K562 (cell line): Measurements from ENCODE around the gene SLC1A7. TPM values are rescaled to one million over a fixed set of nuclear protein-coding genes. Genes with fewer than 3 reads are reported as not detected.

Experiments used
- BCOR ChIP-seq: fragments of 450-650 bp; IDR thresholded peaks from 2 replicates; pipeline ENCODE4 v1.6.1; 2016
- CBFA2T2 ChIP-seq: fragments of 450-650 bp; conservative IDR thresholded peaks from 2 replicates; pipeline ENCODE4 v1.6.1; 2017; ENCODE audit warnings: mild to moderate bottlenecking
- CXXC5 ChIP-seq: fragments of 250-450 bp; sonication (Bioruptor Pico); IDR thresholded peaks from 2 replicates; pipeline ENCODE4 v1.8.0; 2022; ENCODE audit warnings: inconsistent platforms, mild to moderate bottlenecking, moderate library complexity
- E2F1 ChIP-seq: sonication (generic); formaldehyde crosslinking; IDR thresholded peaks from 2 replicates; pipeline ENCODE4 v1.8.1; 2023; ENCODE audit warnings: mild to moderate bottlenecking, missing genetic modification reagents, moderate library complexity
- E2F6 ChIP-seq, 2 experiments: IDR thresholded peaks; 2 replicates each; pipeline ENCODE4 v1.6.1; 2011; ENCODE audit warnings: borderline replicate concordance in 1 of 2, control low read depth in 1 of 2, low read depth in 1 of 2, low read length in 1 of 2, mild to moderate bottlenecking in 1 of 2, mixed read lengths in 1 of 2, moderate library complexity in 1 of 2; ENCODE audit not compliant: insufficient read depth in 1 of 2, insufficient read length in 1 of 2, poor library complexity in 1 of 2, severe bottlenecking in 1 of 2; ENCODE audit errors: extremely low read depth in 1 of 2
- FIP1L1 ChIP-seq: fragments of 200-400 bp; formaldehyde crosslinking; IDR thresholded peaks from 2 replicates; pipeline ENCODE4 v1.6.1; 2018; ENCODE audit warnings: mild to moderate bottlenecking, low read depth, low read length; ENCODE audit not compliant: poor library complexity, severe bottlenecking
- GTF2A2 ChIP-seq: IDR thresholded peaks from 2 replicates; pipeline ENCODE4 v1.6.1; 2016; ENCODE audit warnings: mild to moderate bottlenecking, missing genetic modification characterization, missing compliant biosample characterization
- KLF6 ChIP-seq: fragments of 250-450 bp; sonication (Bioruptor Pico); IDR thresholded peaks from 2 replicates; pipeline ENCODE4 v1.4.0; 2020; ENCODE audit warnings: mild to moderate bottlenecking, moderate library complexity, borderline replicate concordance
- MYC ChIP-seq, 2 experiments: fragments of 250-450 bp in 1 of 2; sonication (Bioruptor Pico) in 1 of 2; IDR thresholded peaks; 2 replicates each; pipeline versions ENCODE4 v1.5.1 to v1.6.1; 2012 to 2021; ENCODE audit warnings: low read depth in 2 of 2, borderline replicate concordance in 1 of 2, improper control_type of control experiment in 1 of 2, low read length in 1 of 2, mild to moderate bottlenecking in 1 of 2, moderate library complexity in 1 of 2
- NR2C1 ChIP-seq, 2 experiments: fragments of 450-650 bp; IDR thresholded peaks; 2 replicates each; pipeline ENCODE4 v1.6.1; 2017; ENCODE audit warnings: mild to moderate bottlenecking in 2 of 2, antibody characterized with exemption in 1 of 2, inconsistent platforms in 1 of 2, missing compliant biosample characterization in 1 of 2, missing genetic modification characterization in 1 of 2
- PTTG1 ChIP-seq: fragments of 450-650 bp; IDR thresholded peaks from 2 replicates; pipeline ENCODE4 v1.6.1; 2016; ENCODE audit warnings: low read depth, mild to moderate bottlenecking, missing genetic modification characterization, missing compliant biosample characterization
- RB1 ChIP-seq: fragments of 450-650 bp; IDR thresholded peaks from 2 replicates; pipeline ENCODE4 v1.6.1; 2017; ENCODE audit warnings: low read depth, mild to moderate bottlenecking
- RCOR1 ChIP-seq, 2 experiments: IDR thresholded peaks; 2 replicates each; pipeline ENCODE4 v1.6.1; 2012; ENCODE audit warnings: low read depth in 2 of 2, low read length in 2 of 2, borderline replicate concordance in 1 of 2, improper control_type of control experiment in 1 of 2
- RHOXF2B ChIP-seq: fragments of 250-450 bp; sonication (Bioruptor Pico); conservative IDR thresholded peaks from 2 replicates; pipeline ENCODE4 v1.5.1; 2021
- SRSF3 ChIP-seq: fragments of 200-400 bp; formaldehyde crosslinking; IDR thresholded peaks from 2 replicates; pipeline ENCODE4 v1.6.1; 2016; ENCODE audit warnings: mild to moderate bottlenecking, low read length, moderate library complexity; ENCODE audit not compliant: insufficient read depth
- TFE3 ChIP-seq: fragments of 450-650 bp; formaldehyde crosslinking; IDR thresholded peaks from 2 replicates; pipeline ENCODE4 v1.4.0; 2020; ENCODE audit warnings: mild to moderate bottlenecking, mixed read lengths
- TOE1 ChIP-seq, 2 experiments: fragments of 450-650 bp in 1 of 2; sonication (generic) in 1 of 2; formaldehyde crosslinking in 1 of 2; IDR thresholded peaks; 2 replicates each; pipeline versions ENCODE4 v1.7.1 to v1.8.0; 2016 to 2022; ENCODE audit warnings: borderline replicate concordance in 2 of 2, mild to moderate bottlenecking in 2 of 2, antibody characterized with exemption in 1 of 2, inconsistent platforms in 1 of 2, low read depth in 1 of 2, missing genetic modification reagents in 1 of 2, moderate library complexity in 1 of 2
- USF1 ChIP-seq: sonication (generic); formaldehyde crosslinking; IDR thresholded peaks from 2 replicates; pipeline ENCODE4 v1.9.0; 2022; ENCODE audit warnings: mild to moderate bottlenecking, missing genetic modification reagents
- YBX1 ChIP-seq: fragments of 450-650 bp; IDR thresholded peaks from 2 replicates; pipeline ENCODE4 v1.7.1; 2016; ENCODE audit warnings: mild to moderate bottlenecking
- ZBTB7A ChIP-seq: IDR thresholded peaks from 2 replicates; pipeline ENCODE4 v1.6.1; 2011; ENCODE audit warnings: low read depth, mild to moderate bottlenecking, low read length, moderate library complexity, borderline replicate concordance; ENCODE audit not compliant: control insufficient read depth
- ZNF75A ChIP-seq: fragments of 450-650 bp; formaldehyde crosslinking; IDR thresholded peaks from 2 replicates; pipeline ENCODE4 v1.4.0; 2020; ENCODE audit warnings: mild to moderate bottlenecking
- polyA plus RNA-seq, 8 experiments: library from polyadenylated mRNA; depleted of rRNA in 4 of 8; stranded (reverse) in 5 of 8; unstranded in 3 of 8; fragments of >200 nt; fragmentation: Nextera tagmentation in 2 of 8; fragmentation: Illumina TruSeq in 1 of 8; extraction: Ambion mirVana in 2 of 8; extraction: Trizol in 1 of 8; gene quantifications; 2 replicates each; pipeline versions ENCODE4 v1.2.1 to v1.2.3, GENCODE V29; 2011 to 2014; ENCODE audit warnings: inconsistent platforms in 1 of 8, missing spikeins in 1 of 8
- total RNA-seq, 7 experiments: library from RNA; depleted of rRNA in 6 of 7; stranded (reverse); fragments of >200 nt in 6 of 7; fragmentation: Illumina TruSeq in 2 of 7; extraction: Trizol in 2 of 7; gene quantifications; 2 replicates each; pipeline versions ENCODE4 v1.2.1 to v1.2.3, GENCODE V29; 2011 to 2021; ENCODE audit warnings: low replicate concordance in 1 of 7

The SLC1A7 gene
- total and polyA plus RNA-seq, 9 of the 15 experiments (the other 6 are each of a cell fraction or from before 2014, with no cell fraction given) = 0.07 TPM; not detected in 8

GRCh38 chr1:53134961-53135734 lies 7.3 kb downstream of the SLC1A7 start (continued):
- peak; percentile 98 for TF ChIP-seq TOE1 (IDR thresholded peaks at IDR 0.05; ENCODE audit: borderline replicate concordance)
- TF ChIP-seq TOE1 (CRISPR knock-in tag; IDR thresholded peaks at IDR 0.05; ENCODE audit: borderline replicate concordance, low read depth) = no peak
- TF ChIP-seq FIP1L1 = no peak
- TF ChIP-seq E2F1 (CRISPR knock-in tag) = peak; percentile 43; the same call in 1 of the 2 replicates
- TF ChIP-seq YBX1 = no peak
- 0 out of 2 replicates have a peak, but pooled peaks have one; percentile 19 for TF ChIP-seq RB1
- TF ChIP-seq GTF2A2 (tag) = no peak
- peak; percentile 22; the same call in 1 of the 2 replicates for TF ChIP-seq NR2C1 (IDR thresholded peaks at IDR 0.05)
- peak; percentile 36; the same call in 1 of the 2 replicates for TF ChIP-seq NR2C1 (tag; IDR thresholded peaks at IDR 0.05)
- no peak for TF ChIP-seq MYC (IDR thresholded peaks at IDR 0.05; ENCODE audit: low read depth, low read length)
- TF ChIP-seq MYC (CRISPR knock-in tag; IDR thresholded peaks at IDR 0.05; ENCODE audit: borderline replicate concordance, low read depth) = 0 out of 2 replicates have a peak, but pooled peaks have one; percentile 50
- peak; percentile 87 for TF ChIP-seq CBFA2T2
- TF ChIP-seq CXXC5 (CRISPR knock-in tag) = peak; percentile 33; the same call in 1 of the 2 replicates
- 0 out of 2 replicates have a peak, but pooled peaks have one; percentile 29 for TF ChIP-seq RHOXF2B (CRISPR knock-in tag)
- peak; percentile 99 for TF ChIP-seq TFE3
- no peak for TF ChIP-seq ZNF75A (CRISPR knock-in tag)
- peak; percentile 89 for TF ChIP-seq USF1
- peak; percentile 8; the same call in 1 of the 2 replicates for TF ChIP-seq ZBTB7A
- no peak for TF ChIP-seq RCOR1 (IDR thresholded peaks at IDR 0.05; ENCODE audit: borderline replicate concordance in 1 of 2, low read depth in 2 of 2, low read length in 2 of 2)
- TF ChIP-seq E2F6 (IDR thresholded peaks at IDR 0.05; ENCODE audit: borderline replicate concordance in 1 of 2, extremely low read depth in 1 of 2, insufficient read depth in 1 of 2, insufficient read length in 1 of 2, low read depth in 1 of 2, low read length in 1 of 2, poor library complexity in 1 of 2, severe bottlenecking in 1 of 2) = peak; percentile 22 to 68
- no peak for TF ChIP-seq KLF6 (CRISPR knock-in tag)
- no peak for TF ChIP-seq BCOR
- no peak for TF ChIP-seq PTTG1 (tag)
- no peak for TF ChIP-seq SRSF3
